ACC112 (cell line): ENCODE results near the gene C22orf15.

ENCODE experiments used
- H2AFZ ChIP-seq: fragments of 200-600 bp; sonication (generic); one replicate; pipeline ENCODE4 v1.6.0; 2017; ENCODE audit warnings: antibody characterized with exemption, low read length; ENCODE audit not compliant: unreplicated experiment
- H3K27ac ChIP-seq: fragments of 200-600 bp; sonication (generic); 2 replicates; pipeline ENCODE4 v1.5.1; 2014; ENCODE audit warnings: low read depth, mild to moderate bottlenecking, antibody characterized with exemption, low read length, moderate library complexity
- H3K27me3 ChIP-seq: fragments of 200-600 bp; sonication (generic); 2 replicates; pipeline ENCODE4 v1.6.1; 2014; ENCODE audit warnings: mild to moderate bottlenecking, antibody characterized with exemption, low read length, moderate library complexity, mixed read lengths; ENCODE audit not compliant: insufficient read depth
- H3K36me3 ChIP-seq: fragments of 200-600 bp; sonication (generic); 2 replicates; pipeline ENCODE4 v1.6.1; 2016; ENCODE audit warnings: mild to moderate bottlenecking, antibody characterized with exemption, low read length, moderate library complexity, mixed read lengths; ENCODE audit not compliant: insufficient read depth
- H3K4me1 ChIP-seq: fragments of 200-600 bp; sonication (generic); one replicate; pipeline ENCODE4 v1.6.1; 2016; ENCODE audit warnings: low read length, mixed read lengths; ENCODE audit not compliant: insufficient read depth, unreplicated experiment, control insufficient read depth
- H3K4me3 ChIP-seq: fragments of 200-600 bp; sonication (generic); 2 replicates; pipeline ENCODE4 v1.5.1; 2014; ENCODE audit warnings: mild to moderate bottlenecking, low read depth, low read length
- H3K79me2 ChIP-seq: fragments of 200-600 bp; sonication (generic); one replicate; pipeline ENCODE4 v1.6.0; 2016; ENCODE audit warnings: low read length; ENCODE audit not compliant: control insufficient read depth, unreplicated experiment, insufficient read depth

C22orf15 gene

DNA sequence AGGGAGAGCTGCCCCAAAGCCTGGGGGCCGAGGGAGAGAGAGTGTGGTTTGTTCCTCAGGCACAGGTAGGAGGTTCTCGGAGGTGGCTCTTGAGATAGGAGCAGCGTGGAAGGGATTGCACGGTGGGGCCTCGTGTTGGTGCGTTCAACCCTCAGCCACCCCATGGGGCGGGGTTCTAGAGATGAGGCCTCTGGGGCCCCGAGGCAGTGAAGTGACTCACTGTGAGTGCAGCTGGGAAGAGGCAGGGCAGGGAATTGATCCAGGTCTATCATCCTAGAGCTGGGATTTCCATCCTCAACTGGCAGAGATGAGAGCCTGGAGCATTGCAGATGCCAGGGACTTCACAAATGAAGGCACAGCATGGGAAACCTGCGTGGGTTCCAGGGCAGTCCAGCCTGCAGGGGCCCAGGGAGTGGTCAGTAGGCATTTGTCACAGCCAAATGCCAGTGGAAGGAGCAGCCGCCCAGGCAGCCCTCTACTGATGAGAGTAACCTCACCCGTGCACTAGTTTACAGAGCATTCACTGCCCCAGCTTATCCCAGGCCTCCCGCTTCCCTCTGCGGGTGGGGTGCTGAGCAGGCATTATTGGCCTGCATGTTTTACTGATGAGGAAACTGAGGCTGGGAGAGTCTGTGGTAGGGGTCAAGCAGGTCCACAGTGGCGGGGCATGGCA, 18.9 kb downstream of the C22orf15 start:
- Histone ChIP-seq H2AFZ (peak overlapping the region; percentile 25), H3K27me3 (no peaks in the 10 kb centered on the region), H3K4me3 (no peak overlapping the region), H3K36me3 (no peaks in the 10 kb centered on the region), H3K79me2 (no peaks in the 10 kb centered on the region), H3K27ac (0 out of 2 replicates have a peak overlapping the region, but pooled peaks have one; percentile 36), H3K4me1 (peaks cover 14% of the 10 kb centered on the region)

DNA sequence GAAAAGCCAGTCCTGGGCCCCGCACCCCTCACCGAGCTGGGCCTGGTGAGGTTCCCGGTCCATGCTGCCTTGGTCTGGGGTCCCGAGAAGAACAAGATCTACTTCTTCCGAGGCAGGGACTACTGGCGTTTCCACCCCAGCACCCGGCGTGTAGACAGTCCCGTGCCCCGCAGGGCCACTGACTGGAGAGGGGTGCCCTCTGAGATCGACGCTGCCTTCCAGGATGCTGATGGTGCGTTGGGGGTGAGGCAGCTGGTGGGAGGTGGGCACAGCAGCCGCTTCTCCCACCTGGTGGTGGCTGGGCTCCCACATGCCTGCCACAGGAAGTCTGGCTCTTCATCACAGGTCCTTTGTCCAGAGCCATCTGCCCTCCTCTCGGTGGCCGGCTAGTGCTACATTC, 19.5 kb downstream of the C22orf15 start:
- H3K27ac ChIP-seq = no peak overlapping the region
- no peaks in the 10 kb centered on the region for H3K79me2 ChIP-seq
- peaks cover 14% of the 10 kb centered on the region for H3K4me1 ChIP-seq
- H2AFZ ChIP-seq = no peak overlapping the region
- no peak overlapping the region for H3K4me3 ChIP-seq
- H3K27me3 ChIP-seq = no peaks in the 10 kb centered on the region
- no peaks in the 10 kb centered on the region for H3K36me3 ChIP-seq

DNA sequence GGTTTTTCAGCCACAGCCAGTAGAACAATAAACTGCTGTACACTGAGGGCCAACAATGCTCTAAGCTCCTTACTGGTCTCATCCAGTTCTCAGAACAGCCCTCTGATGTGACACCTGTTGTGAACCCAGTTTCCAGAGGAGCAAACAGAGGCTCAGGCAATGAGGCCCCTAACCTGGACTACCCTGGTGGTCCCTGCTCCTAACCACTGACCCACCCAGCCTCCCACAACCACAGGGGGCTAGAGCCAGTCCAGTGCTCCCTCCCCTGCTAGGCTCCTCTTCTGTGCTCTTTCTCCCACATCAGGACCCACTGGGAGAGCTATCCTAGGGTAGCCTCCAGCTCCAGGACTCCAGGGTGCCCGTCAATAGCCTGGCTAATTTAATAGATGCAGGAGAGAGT, 19.9 kb downstream of the C22orf15 start:
- H3K79me2 ChIP-seq = peaks cover 3% of the 10 kb centered on the region
- peaks cover 14% of the 10 kb centered on the region for H3K4me1 ChIP-seq
- H3K27ac ChIP-seq = no peak overlapping the region
- no peaks in the 10 kb centered on the region for H3K36me3 ChIP-seq
- H3K4me3 ChIP-seq = no peak overlapping the region
- H3K27me3 ChIP-seq = no peaks in the 10 kb centered on the region
- H2AFZ ChIP-seq = no peak overlapping the region

DNA sequence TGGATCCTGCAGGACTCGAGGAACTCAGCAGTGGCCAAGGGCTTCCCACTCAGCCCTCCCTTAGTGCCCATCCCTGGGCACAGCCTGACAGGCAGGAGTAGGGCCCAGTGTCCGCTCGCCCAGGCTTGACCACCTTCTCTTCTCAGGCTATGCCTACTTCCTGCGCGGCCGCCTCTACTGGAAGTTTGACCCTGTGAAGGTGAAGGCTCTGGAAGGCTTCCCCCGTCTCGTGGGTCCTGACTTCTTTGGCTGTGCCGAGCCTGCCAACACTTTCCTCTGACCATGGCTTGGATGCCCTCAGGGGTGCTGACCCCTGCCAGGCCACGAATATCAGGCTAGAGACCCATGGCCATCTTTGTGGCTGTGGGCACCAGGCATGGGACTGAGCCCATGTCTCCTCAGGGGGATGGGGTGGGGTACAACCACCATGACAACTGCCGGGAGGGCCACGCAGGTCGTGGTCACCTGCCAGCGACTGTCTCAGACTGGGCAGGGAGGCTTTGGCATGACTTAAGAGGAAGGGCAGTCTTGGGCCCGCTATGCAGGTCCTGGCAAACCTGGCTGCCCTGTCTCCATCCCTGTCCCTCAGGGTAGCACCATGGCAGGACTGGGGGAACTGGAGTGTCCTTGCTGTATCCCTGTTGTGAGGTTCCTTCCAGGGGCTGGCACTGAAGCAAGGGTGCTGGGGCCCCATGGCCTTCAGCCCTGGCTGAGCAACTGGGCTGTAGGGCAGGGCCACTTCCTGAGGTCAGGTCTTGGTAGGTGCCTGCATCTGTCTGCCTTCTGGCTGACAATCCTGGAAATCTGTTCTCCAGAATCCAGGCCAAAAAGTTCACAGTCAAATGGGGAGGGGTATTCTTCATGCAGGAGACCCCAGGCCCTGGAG, 20.7 kb downstream of the C22orf15 start:
- Histone ChIP-seq H2AFZ (no peak overlapping the region), H3K4me3 (no peak overlapping the region), H3K4me1 (peaks cover 18% of the 10 kb centered on the region), H3K27ac (no peak overlapping the region), H3K27me3 (no peaks in the 10 kb centered on the region), H3K79me2 (peaks cover 11% of the 10 kb centered on the region), H3K36me3 (no peaks in the 10 kb centered on the region)

DNA sequence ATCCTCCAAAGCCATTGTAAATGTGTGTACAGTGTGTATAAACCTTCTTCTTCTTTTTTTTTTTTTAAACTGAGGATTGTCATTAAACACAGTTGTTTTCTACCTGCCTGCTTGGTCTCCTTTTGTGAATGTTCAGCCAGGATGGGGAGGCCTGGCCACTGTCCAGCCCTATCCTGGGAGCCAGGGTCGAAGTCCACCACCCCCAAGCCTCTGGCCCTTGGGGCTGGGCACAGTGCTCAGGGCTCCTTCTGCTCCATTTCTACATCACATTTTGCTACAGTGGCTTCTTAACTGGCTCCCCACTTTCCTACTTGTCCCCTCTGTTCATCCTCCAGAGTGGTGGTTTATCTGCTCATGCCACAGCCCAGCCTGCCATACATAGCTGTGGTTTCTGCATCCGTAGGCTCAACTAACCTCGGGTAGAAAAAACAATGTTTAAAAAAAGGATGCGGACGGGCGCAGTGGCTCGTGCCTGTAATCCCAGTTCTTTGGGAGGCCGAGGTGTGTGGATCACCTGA, 21.5 kb downstream of the C22orf15 start:
- Histone ChIP-seq H3K79me2 (peaks cover 18% of the 10 kb centered on the region), H3K4me3 (no peak overlapping the region), H3K36me3 (no peaks in the 10 kb centered on the region), H3K4me1 (peaks cover 18% of the 10 kb centered on the region), H2AFZ (no peak overlapping the region), H3K27me3 (no peaks in the 10 kb centered on the region), H3K27ac (no peak overlapping the region)

DNA sequence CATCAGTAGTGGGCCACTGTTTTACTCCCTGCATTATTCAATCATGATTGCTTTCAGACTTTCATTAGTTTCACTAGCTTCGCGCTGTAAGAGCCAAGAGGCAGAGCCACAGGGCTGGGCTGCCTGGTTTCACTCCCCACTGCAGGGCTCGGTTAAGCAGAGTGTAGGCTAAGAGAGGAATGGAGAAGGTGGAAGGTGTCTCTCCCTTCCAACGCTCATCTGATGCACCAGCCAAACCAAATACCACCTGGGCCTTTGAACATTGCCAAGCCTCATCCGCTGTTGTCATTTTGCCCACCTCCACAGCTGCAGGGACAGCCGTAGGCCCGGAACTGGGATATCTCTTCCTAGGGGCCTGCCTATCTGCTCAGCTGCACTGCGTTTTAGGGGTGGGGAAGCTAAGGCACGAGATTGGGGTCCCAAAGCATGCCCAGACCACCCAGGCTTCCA, 23.5 kb downstream of the C22orf15 start:
- Histone ChIP-seq H3K27ac (peak overlapping the region; percentile 97), H2AFZ (peak overlapping the region; percentile 33), H3K4me3 (peak overlapping the region; percentile 88), H3K79me2 (peaks cover 34% of the 10 kb centered on the region), H3K36me3 (no peaks in the 10 kb centered on the region), H3K27me3 (no peaks in the 10 kb centered on the region), H3K4me1 (peaks cover 15% of the 10 kb centered on the region)

DNA sequence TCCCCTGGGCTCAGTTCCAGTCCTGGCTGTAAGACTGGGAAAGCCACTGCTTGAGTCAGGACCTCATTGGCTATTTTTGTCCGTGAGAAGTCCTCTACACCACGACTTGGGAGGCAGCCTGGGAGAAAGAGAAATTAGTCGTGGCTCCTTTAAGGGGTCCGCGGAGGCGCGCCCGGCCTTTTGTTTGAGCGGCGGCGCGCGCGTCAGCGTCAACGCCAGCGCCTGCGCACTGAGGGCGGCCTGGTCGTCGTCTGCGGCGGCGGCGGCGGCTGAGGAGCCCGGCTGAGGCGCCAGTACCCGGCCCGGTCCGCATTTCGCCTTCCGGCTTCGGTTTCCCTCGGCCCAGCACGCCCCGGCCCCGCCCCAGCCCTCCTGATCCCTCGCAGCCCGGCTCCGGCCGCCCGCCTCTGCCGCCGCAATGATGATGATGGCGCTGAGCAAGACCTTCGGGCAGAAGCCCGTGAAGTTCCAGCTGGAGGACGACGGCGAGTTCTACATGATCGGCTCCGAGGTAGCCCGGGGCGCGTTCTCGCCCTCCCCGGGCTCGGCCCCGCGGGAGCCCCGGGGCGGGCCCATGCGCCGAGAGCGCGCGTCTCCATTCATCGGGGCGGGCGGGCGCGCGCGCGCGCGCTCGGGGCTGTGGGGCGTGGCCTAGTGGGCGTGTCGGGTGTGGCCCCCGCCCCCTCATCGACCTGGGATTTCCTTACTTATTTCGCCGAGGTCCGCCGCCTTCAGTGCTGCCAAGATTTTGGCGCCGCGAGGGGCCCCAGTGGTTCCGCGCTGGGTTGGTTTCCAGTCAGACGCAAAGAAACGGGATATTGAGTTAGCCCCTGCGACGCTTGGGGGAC, 24.2 kb downstream of the C22orf15 start, which contains the start of gene SMARCB1:
TSS of gene SMARCB1 (plus strand) at position 215 of the 848 bp plus-strand sequence. CDS start at position 419, 204 bp downstream.
- peaks cover 9% of the 10 kb centered on the region for H3K4me1 ChIP-seq
- no peaks in the 10 kb centered on the region for H3K36me3 ChIP-seq
- peak within 1 kb of the TSS; percentile 98 for H2AFZ ChIP-seq
- H3K27ac ChIP-seq = peak within 1 kb of the TSS; percentile 97
- H3K27me3 ChIP-seq = no peaks in the 10 kb centered on the region
- H3K4me3 ChIP-seq = peak within 1 kb of the TSS; percentile 88
- H3K79me2 ChIP-seq = peaks cover 41% of the 10 kb centered on the region

DNA sequence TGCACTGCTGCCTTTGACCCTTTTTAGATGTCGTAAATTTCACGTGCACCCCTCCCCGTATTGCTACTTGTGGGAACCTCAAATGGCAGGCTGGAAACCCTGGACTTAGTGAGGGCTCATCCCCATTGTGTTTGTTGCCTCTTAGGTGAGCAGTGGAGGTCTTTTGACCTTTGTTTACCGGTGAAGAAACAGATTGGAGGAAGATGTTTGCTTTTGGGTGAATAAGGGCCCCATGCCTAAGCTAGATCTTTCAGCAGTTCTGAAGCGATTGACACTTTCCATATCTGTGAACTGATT, 24.8 kb downstream of the C22orf15 start:
- Histone ChIP-seq H3K4me1 (peaks cover 8% of the 10 kb centered on the region), H3K4me3 (peak overlapping the region; percentile 88), H3K36me3 (no peaks in the 10 kb centered on the region), H3K27ac (peak overlapping the region; percentile 24; the same call in 1 of the 2 replicates), H3K27me3 (no peaks in the 10 kb centered on the region), H3K79me2 (peaks cover 44% of the 10 kb centered on the region), H2AFZ (peak overlapping the region; percentile 23)

DNA sequence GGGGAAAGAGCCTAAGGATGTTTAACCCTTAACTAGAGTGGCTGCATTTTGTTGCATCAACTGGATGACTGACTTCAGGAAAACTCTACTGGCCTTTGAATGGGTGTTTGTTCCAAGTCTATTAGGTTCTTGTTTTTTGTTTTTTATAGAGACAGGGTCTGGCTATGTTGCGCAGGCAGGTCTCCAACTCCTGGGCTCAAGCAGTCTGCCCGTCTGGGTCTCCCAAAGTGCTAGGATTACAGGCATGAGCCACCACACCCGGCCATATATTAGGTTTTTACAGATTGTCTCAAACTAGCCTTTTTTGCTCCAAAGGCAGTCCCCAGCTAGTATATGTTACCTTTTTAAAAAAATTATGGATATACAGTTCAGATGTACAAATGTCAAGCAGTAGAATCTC, 25.1 kb downstream of the C22orf15 start:
- Histone ChIP-seq H3K4me1 (peaks cover 8% of the 10 kb centered on the region), H3K4me3 (peak overlapping the region; percentile 88), H3K36me3 (no peaks in the 10 kb centered on the region), H3K79me2 (peaks cover 44% of the 10 kb centered on the region), H3K27me3 (no peaks in the 10 kb centered on the region), H2AFZ (no peak overlapping the region), H3K27ac (no peak overlapping the region)

DNA sequence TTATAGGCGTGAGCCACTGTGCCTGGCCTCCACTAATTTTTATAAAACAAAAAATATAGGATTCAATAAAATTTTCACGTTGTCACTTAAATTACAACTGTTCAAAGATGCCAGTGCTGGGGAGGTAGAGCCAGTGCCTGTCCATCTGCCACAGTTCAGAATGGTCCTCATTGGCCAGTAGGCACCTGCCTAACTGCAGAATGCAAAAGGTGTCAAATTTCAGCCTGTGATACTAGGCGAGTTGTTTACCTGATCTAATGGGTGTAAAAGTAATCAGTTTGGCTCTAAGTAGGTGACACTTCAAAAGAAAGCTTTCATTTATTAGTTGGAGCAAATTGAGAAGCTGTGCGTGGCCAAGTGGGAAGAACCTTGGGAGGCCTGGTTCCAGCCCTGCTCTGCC, 26.3 kb downstream of the C22orf15 start:
- no peak overlapping the region for H3K4me3 ChIP-seq

More for the DNA sequence above, 26.3 kb downstream of the C22orf15 start:
- Histone ChIP-seq H3K79me2 (peaks cover 44% of the 10 kb centered on the region), H3K27ac (no peak overlapping the region), H3K27me3 (no peaks in the 10 kb centered on the region), H3K36me3 (no peaks in the 10 kb centered on the region), H3K4me1 (peaks cover 8% of the 10 kb centered on the region), H2AFZ (no peak overlapping the region)
